ENCODE results near the gene SKIDA1.
A peak's percentile ranks its signal among the peaks of the same experiment; 100 is the strongest.

The SKIDA1 gene

GRCh38 chr10:21511095-21511570 is 14.3 kb downstream of the SKIDA1 start:
- TF ChIP-seq POLR2AphosphoS5 (IDR thresholded peaks at IDR 0.05; ENCODE audit: low read depth, low read length), result no peak
- TF ChIP-seq FOXP2 (optimal IDR thresholded peaks at IDR 0.05; ENCODE audit: borderline replicate concordance, extremely low read depth, extremely low read length, insufficient read depth), result no peak
- TF ChIP-seq, protein P1, sequence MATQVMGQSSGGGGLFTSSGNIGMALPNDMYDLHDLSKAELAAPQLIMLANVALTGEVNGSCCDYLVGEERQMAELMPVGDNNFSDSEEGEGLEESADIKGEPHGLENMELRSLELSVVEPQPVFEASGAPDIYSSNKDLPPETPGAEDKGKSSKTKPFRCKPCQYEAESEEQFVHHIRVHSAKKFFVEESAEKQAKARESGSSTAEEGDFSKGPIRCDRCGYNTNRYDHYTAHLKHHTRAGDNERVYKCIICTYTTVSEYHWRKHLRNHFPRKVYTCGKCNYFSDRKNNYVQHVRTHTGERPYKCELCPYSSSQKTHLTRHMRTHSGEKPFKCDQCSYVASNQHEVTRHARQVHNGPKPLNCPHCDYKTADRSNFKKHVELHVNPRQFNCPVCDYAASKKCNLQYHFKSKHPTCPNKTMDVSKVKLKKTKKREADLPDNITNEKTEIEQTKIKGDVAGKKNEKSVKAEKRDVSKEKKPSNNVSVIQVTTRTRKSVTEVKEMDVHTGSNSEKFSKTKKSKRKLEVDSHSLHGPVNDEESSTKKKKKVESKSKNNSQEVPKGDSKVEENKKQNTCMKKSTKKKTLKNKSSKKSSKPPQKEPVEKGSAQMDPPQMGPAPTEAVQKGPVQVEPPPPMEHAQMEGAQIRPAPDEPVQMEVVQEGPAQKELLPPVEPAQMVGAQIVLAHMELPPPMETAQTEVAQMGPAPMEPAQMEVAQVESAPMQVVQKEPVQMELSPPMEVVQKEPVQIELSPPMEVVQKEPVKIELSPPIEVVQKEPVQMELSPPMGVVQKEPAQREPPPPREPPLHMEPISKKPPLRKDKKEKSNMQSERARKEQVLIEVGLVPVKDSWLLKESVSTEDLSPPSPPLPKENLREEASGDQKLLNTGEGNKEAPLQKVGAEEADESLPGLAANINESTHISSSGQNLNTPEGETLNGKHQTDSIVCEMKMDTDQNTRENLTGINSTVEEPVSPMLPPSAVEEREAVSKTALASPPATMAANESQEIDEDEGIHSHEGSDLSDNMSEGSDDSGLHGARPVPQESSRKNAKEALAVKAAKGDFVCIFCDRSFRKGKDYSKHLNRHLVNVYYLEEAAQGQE (IDR thresholded peaks at IDR 0.05; ENCODE audit: insufficient read depth in 1 of 2, low read depth in 2 of 2, low read length in 2 of 2), result no peak
- TF ChIP-seq SIN3A (IDR thresholded peaks at IDR 0.05; ENCODE audit: borderline replicate concordance, insufficient read depth, low read length), result no peak
- no peak for TF ChIP-seq TAF1 (IDR thresholded peaks at IDR 0.05; ENCODE audit: borderline replicate concordance, insufficient read depth, low read length)

DNA sequence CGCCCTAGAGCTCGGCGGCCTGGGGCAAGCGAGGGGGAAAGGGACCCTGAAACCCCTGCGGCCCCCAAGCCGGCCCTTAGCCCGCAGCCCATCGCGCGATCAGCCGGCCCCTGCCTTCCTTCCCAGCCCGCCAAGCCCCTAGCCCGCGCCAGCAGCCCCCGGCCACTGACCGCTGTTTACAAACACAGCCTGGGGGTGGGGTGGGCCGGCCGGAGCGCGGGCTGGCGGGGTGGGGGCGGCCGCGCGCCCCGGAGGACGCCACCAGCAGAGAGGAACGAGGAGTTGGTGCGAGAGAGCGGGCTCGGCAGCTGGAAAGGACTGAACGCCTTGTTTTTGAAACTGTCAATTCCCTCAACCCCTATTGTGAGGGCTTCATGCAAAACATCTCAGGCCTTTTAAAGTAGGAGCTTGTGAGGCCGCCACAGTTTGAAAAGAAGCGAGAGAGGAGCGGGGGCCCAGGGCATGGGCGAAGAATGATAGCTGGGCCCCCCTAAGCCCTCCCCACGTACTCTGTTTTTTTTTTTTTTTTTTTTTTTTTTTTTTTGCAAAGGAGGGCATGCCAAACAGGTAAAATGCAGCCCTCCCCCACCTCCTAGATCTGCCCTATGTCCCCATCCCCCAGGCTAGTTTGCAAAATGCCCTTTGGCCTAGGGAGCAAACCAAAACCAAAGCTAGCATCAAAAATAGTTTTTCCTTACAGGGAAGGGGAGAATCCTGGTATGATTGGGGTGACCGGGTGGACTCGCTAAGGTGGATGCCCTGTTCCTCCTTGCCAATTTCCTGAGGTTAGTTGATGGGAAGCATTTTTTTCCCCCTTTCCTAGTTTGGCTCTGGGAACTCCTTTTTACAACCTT is 15.0 kb downstream of the SKIDA1 start:
- peak; percentile 49 for TF ChIP-seq FOXP2 (optimal IDR thresholded peaks at IDR 0.05; ENCODE audit: borderline replicate concordance, extremely low read depth, extremely low read length, insufficient read depth)
- no peak; the same call in 1 of the 2 replicates for TF ChIP-seq POLR2AphosphoS5 (IDR thresholded peaks at IDR 0.05; ENCODE audit: low read depth, low read length)
- TF ChIP-seq SIN3A (IDR thresholded peaks at IDR 0.05; ENCODE audit: borderline replicate concordance, insufficient read depth, low read length), result no peak; the same call in 1 of the 2 replicates
- no peak for TF ChIP-seq TAF1 (IDR thresholded peaks at IDR 0.05; ENCODE audit: borderline replicate concordance, insufficient read depth, low read length)

DNA sequence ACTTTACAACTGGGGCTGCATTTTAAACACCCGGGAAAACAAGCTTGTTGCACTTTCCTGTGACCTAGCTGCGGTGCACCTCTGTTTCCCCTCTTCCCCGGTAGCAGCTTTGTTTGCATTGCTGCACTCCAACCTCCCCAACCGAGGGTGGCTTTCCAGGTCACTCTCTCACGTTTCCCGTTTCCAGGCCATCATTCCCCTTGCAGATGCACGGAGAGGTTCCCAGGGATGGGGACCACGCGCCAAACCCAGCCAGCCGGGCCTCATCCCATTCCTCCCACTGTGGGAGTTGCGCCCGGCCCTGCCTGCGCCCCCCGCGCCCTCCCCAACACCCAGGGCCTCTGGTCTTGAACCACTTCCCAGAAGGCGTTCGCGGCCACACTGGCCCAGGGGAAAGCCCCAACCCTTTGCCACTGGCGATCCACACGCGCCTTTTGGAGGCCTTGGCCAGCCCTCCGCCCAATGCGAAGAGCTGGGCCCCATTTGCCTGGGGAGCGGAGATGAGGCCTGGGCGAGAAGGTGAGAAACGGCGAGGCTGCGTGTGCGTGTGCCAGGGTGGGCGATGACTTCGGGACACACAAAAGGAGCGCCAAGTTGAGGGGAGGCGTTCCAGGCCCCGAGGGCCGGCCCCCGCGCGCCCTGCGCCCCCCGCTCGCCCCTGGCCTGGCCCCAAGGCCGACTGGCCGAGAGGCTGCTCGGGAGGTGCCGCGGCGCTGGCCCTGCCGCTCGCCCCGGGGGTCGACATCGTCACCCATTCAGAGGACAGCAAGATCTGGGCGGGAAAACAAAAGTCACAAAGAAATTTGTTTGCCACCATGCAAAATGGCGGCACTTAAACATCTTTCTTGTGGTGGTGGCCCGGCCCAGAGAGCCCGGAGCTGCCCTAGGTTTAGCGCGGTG is 15.9 kb downstream of the SKIDA1 start:
- TF ChIP-seq SIN3A (IDR thresholded peaks at IDR 0.05; ENCODE audit: borderline replicate concordance, insufficient read depth, low read length) (peak; percentile 12; the same call in 1 of the 2 replicates), TAF1 (IDR thresholded peaks at IDR 0.05; ENCODE audit: borderline replicate concordance, insufficient read depth, low read length) (no peak)

- no peak for TF ChIP-seq SIN3A (IDR thresholded peaks at IDR 0.05; ENCODE audit: borderline replicate concordance, insufficient read depth, low read length)
- TF ChIP-seq TAF1 (IDR thresholded peaks at IDR 0.05; ENCODE audit: borderline replicate concordance, insufficient read depth, low read length), result no peak
- no peak for TF ChIP-seq FOXP2 (optimal IDR thresholded peaks at IDR 0.05; ENCODE audit: borderline replicate concordance, extremely low read depth, extremely low read length, insufficient read depth)
- TF ChIP-seq POLR2AphosphoS5 (IDR thresholded peaks at IDR 0.05; ENCODE audit: low read depth, low read length), result no peak
- TF ChIP-seq, protein P1 (IDR thresholded peaks at IDR 0.05; ENCODE audit: insufficient read depth in 1 of 2, low read depth in 2 of 2, low read length in 2 of 2), result no peak
These were observed 16.7 kb downstream of the SKIDA1 start for GRCh38 chr10:21508706-21509331.

DNA sequence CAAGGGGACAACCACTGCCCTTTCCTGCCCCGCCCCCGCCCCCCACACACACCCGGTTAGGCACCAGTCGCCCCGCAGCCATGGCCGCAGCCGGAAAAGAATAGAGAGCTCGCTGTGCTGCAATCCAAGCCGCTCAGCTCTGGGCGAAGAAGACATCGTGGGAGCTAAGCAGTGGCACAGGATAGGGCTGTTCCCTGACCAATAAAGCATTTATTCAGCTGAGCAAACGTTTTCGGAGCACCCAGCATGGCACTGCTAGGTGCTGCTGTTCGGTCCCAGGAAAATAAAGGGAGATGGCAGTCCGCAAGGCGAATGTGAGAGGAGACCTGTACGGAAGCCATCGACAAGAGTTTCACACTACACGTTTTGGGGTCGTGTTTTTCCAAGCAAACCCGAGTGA is 18.3 kb downstream of the SKIDA1 start:
- TF ChIP-seq POLR2AphosphoS5 (IDR thresholded peaks at IDR 0.05; ENCODE audit: low read depth, low read length) (no peak), FOXP2 (optimal IDR thresholded peaks at IDR 0.05; ENCODE audit: borderline replicate concordance, extremely low read depth, extremely low read length, insufficient read depth) (no peak), TAF1 (IDR thresholded peaks at IDR 0.05; ENCODE audit: borderline replicate concordance, insufficient read depth, low read length) (0 out of 2 replicates have a peak, but pooled peaks have one; percentile 24), SIN3A (IDR thresholded peaks at IDR 0.05; ENCODE audit: borderline replicate concordance, insufficient read depth, low read length) (no peak)
- TF ChIP-seq, protein P1 (IDR thresholded peaks at IDR 0.05; ENCODE audit: insufficient read depth in 1 of 2, low read depth in 2 of 2, low read length in 2 of 2), result no peak

Data from PFSK-1 (cell line).